Measurements from ENCODE around the gene HEATR3. TPM values are rescaled to one million over a fixed set of nuclear protein-coding genes. Genes with fewer than 3 reads are reported as not detected.
"Not testable (repeated sequence)": the region's sequence is repeated elsewhere in the genome, so short reads cannot be mapped to it uniquely, and the experiment has no call there.

HEATR3 gene
- total RNA-seq, 1 experiment from 2014 or later: 45.1 TPM

GRCh38 chr16:50096791-50097190 is 31.0 kb downstream of the HEATR3 start:
- peak in 1 of 2 experiments; percentile 14 for DNase-seq (ENCODE audit: low read depth in 1 of 2, low spot score in 2 of 2)
- Histone ChIP-seq H3K27ac (no peak overlapping the region), H3K9me3 (replicated peaks) (no peaks in the 10 kb centered on the region), H3K36me3 (peaks cover 45% of the 10 kb centered on the region), H3K4me3 (no peak overlapping the region), H3K27me3 (replicated peaks) (no peaks in the 10 kb centered on the region), H3K4me1 (replicated peaks) (peaks cover 5% of the 10 kb centered on the region)

- DNase-seq (ENCODE audit: low read depth in 1 of 2, low spot score in 2 of 2): no peak
- Histone ChIP-seq H3K27me3 (replicated peaks) (no peaks in the 10 kb centered on the region), H3K36me3 (peaks cover 55% of the 10 kb centered on the region), H3K4me3 (no peak overlapping the region), H3K27ac (no peak overlapping the region), H3K9me3 (replicated peaks) (no peaks in the 10 kb centered on the region), H3K4me1 (replicated peaks) (peaks cover 8% of the 10 kb centered on the region)
Observed at GRCh38 chr16:50099957-50100648, 34.3 kb downstream of the HEATR3 start.

DNA sequence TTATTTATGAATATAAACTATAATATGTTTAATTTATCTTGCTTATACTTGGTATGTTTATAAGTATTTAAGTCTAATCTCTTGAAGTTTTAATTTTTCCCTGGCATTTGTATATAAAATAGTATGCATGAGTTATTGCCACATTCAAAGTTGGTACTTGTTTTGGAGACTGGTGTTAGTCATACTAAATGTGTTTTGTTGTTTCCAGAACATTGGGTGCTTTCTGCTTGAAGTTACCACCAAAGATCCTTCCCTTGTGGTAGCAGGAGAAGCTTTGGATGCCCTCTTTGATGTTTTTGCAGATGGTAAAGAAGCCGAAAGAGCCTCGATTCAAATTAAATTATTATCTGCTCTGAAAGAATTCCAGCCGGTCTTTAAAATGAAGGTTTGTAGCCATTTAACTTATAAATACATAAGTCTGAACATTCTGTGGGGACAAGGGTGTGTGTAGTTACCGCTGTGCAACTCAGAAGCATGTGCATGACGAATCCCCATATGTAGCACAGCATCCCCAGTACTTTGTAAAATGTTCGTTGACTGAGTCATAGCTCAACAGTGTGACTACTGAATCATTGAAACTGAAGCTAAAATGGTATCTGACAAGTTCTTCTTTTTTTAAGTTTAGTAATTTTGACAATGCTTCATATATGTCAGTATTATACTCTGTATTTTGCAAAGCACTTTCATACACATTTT is 36.4 kb downstream of the HEATR3 start:
- no peak for DNase-seq (ENCODE audit: low read depth in 1 of 2, low spot score in 2 of 2)
- H3K27me3 ChIP-seq (replicated peaks): no peaks in the 10 kb centered on the region
- no peaks in the 10 kb centered on the region for H3K9me3 ChIP-seq (replicated peaks)
- H3K4me1 ChIP-seq (replicated peaks): peaks cover 4% of the 10 kb centered on the region; the same call in 1 of the 2 replicates
- H3K27ac ChIP-seq: peak overlapping the region; percentile 26; the same call in 1 of the 2 replicates
- no peak overlapping the region for H3K4me3 ChIP-seq
- H3K36me3 ChIP-seq: peaks cover 59% of the 10 kb centered on the region

DNA sequence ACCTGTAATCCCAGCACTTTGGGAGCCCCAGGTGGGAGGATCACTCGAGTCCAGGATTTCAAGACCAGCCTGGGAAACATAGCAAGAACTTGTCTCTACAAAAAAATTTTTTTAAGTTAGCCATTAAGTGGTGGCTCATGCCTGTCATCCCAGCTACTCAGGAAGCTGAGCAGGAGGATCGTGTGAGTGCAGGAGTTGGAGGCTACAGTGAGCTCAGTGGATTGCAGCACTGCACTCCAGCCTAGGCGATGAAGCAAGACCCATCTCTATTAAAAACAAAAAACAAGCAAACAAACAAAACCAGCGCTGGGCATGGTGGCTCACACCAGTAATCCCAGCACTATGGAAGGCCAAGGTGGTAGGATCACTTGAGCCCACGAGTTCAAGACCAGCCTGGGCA is 38.0 kb downstream of the HEATR3 start:
- Histone ChIP-seq H3K36me3 (peaks cover 56% of the 10 kb centered on the region), H3K4me3 (no peak overlapping the region), H3K27ac (no peak overlapping the region), H3K4me1 (replicated peaks) (peaks cover 4% of the 10 kb centered on the region; the same call in 1 of the 2 replicates), H3K27me3 (replicated peaks) (no peaks in the 10 kb centered on the region), H3K9me3 (replicated peaks) (no peaks in the 10 kb centered on the region)
- DNase-seq (ENCODE audit: low read depth in 1 of 2, low spot score in 2 of 2): no peak

- Histone ChIP-seq H3K36me3 (no peaks in the 10 kb centered on the region), H3K4me1 (replicated peaks) (peaks cover 5% of the 10 kb centered on the region; the same call in 1 of the 2 replicates), H3K9me3 (replicated peaks) (no peaks in the 10 kb centered on the region), H3K27me3 (replicated peaks) (no peaks in the 10 kb centered on the region), H3K27ac (no peak overlapping the region), H3K4me3 (no peak overlapping the region)
- DNase-seq (ENCODE audit: low read depth in 1 of 2, low spot score in 2 of 2): no peak
Observed at GRCh38 chr16:50114357-50115129, 48.8 kb downstream of the HEATR3 start.

- Histone ChIP-seq H3K27ac (no peak overlapping the region), H3K27me3 (replicated peaks) (peaks cover 3% of the 10 kb centered on the region; the same call in 1 of the 2 replicates), H3K36me3 (no peaks in the 10 kb centered on the region), H3K4me1 (replicated peaks) (peaks cover 5% of the 10 kb centered on the region; the same call in 1 of the 2 replicates), H3K9me3 (replicated peaks) (no peaks in the 10 kb centered on the region; the same call in 1 of the 2 replicates), H3K4me3 (no peak overlapping the region)
- DNase-seq (ENCODE audit: low read depth in 1 of 2, low spot score in 2 of 2): no peak
Observed at GRCh38 chr16:50120711-50121110, 54.9 kb downstream of the HEATR3 start.

DNA sequence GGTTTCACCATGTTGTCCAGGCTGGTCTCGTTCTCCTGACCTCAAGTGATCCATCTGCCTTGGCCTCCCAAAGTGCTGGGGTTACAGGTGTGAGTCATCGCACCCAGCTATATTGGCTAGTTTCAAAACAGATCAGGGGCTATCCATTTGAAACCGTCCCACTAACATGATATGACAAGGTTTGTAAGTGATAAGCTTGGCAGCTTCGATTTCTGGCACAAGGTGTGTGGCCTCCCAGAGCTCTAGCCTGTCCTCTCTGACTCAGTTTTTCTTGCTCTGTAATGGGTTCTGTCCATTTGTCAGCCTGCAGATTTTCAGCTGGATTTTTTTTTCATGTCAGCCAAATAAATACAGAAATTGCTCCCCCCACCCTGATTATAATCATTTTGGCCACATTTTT is 55.5 kb downstream of the HEATR3 start:
- DNase-seq (ENCODE audit: low read depth in 1 of 2, low spot score in 2 of 2): no peak
- Histone ChIP-seq H3K9me3 (replicated peaks) (no peaks in the 10 kb centered on the region; the same call in 1 of the 2 replicates), H3K27ac (no peak overlapping the region), H3K4me3 (no peak overlapping the region), H3K27me3 (replicated peaks) (peaks cover 3% of the 10 kb centered on the region; the same call in 1 of the 2 replicates), H3K36me3 (no peaks in the 10 kb centered on the region), H3K4me1 (replicated peaks) (peaks cover 5% of the 10 kb centered on the region; the same call in 1 of the 2 replicates)

DNA sequence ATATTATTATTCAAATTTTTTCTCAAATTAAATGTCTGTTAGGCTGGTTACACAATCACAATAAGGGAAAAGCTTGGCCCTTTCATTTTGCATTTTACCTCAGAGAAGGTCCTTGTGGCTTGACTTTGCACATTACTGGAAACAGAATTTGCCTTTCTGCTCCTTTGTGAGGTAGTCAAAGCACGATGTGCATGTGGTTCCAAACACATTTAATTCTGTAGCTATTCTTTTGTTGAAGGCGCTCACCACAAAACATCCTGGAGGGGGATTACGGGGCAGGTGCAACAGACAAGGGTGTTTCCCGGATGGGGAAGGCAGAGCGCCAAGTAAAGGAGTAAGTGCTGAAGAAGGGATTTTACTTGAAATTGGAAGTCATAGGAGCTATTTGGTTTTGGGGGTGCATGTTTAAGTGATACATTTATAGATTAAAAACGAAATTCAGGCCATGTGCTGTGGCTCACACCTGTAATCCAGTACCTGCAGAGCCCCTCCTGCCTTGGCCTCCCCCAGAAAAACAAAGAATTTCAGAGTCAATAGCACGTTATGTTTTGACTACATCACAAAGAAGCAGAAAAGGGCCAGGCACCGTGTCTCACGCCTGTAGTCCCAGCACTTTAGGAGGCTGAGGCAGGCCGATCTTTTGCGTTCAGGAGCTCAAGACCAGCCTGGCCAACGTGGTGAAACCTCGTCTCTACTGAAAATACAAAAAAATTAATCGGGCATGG is 56.1 kb downstream of the HEATR3 start:
- H3K36me3 ChIP-seq: no peaks in the 10 kb centered on the region
- H3K4me3 ChIP-seq: no peak overlapping the region
- DNase-seq (ENCODE audit: low read depth in 1 of 2, low spot score in 2 of 2): no peak

DNA sequence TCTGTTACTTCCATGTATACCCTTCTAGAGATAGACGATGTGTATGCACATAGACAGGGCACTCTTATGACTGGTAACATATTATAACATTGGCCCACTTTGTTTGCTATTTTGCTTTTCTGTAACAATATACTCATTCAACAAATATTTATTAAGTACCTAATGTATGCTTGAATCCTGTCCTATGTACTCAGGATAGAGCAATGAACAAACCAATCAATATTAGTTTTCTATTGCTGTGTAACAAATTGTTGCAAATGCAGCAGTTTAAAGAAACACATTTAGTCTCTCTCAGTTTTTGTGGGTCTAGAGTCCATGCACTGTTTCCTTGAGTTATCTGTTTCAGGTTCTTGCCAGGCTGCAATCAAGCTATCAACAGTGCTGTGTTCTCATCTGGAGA is 57.6 kb downstream of the HEATR3 start:
- Histone ChIP-seq H3K36me3 (no peaks in the 10 kb centered on the region), H3K27ac (no peak overlapping the region), H3K4me3 (no peak overlapping the region), H3K4me1 (replicated peaks) (no peaks in the 10 kb centered on the region), H3K9me3 (replicated peaks) (no peaks in the 10 kb centered on the region; the same call in 1 of the 2 replicates), H3K27me3 (replicated peaks) (peaks cover 3% of the 10 kb centered on the region; the same call in 1 of the 2 replicates)
- DNase-seq (ENCODE audit: low read depth in 1 of 2, low spot score in 2 of 2): no peak

More for the DNA sequence above, 56.1 kb downstream of the HEATR3 start:
- H3K27me3 ChIP-seq (replicated peaks): peaks cover 3% of the 10 kb centered on the region; the same call in 1 of the 2 replicates
- H3K27ac ChIP-seq: no peak overlapping the region
- peaks cover 5% of the 10 kb centered on the region; the same call in 1 of the 2 replicates for H3K4me1 ChIP-seq (replicated peaks)
- no peaks in the 10 kb centered on the region; the same call in 1 of the 2 replicates for H3K9me3 ChIP-seq (replicated peaks)

DNA sequence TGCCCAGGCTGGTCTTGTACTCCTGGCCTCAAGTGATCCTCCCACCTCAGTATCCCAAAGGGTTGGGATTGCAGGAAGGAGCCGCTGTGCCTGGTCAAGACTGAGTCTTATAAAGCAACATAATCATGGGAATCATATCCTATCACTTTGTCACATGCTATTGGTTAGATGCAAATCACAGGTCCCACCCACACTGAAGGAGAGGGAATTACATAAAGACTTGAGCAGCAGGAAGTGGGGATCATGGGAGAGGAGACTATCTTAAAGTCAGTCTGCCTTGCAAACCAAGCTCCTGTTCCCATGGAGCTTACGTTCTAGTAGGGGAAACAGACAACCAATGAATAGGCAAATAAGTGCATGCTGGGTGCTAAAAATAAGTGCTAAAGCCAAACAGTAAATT is 59.0 kb downstream of the HEATR3 start:
- Histone ChIP-seq H3K36me3 (no peaks in the 10 kb centered on the region), H3K9me3 (replicated peaks) (no peaks in the 10 kb centered on the region; the same call in 1 of the 2 replicates), H3K4me1 (replicated peaks) (no peaks in the 10 kb centered on the region), H3K4me3 (no peak overlapping the region), H3K27ac (no peak overlapping the region), H3K27me3 (replicated peaks) (peaks cover 3% of the 10 kb centered on the region; the same call in 1 of the 2 replicates)
- DNase-seq (ENCODE audit: low read depth in 1 of 2, low spot score in 2 of 2): no peak

GRCh38 chr16:50126183-50126582 is 60.4 kb downstream of the HEATR3 start:
- Histone ChIP-seq H3K9me3 (replicated peaks) (no peaks in the 10 kb centered on the region; the same call in 1 of the 2 replicates), H3K27me3 (replicated peaks) (peaks cover 3% of the 10 kb centered on the region; the same call in 1 of the 2 replicates), H3K36me3 (no peaks in the 10 kb centered on the region), H3K27ac (no peak overlapping the region), H3K4me1 (replicated peaks) (no peaks in the 10 kb centered on the region), H3K4me3 (no peak overlapping the region)
- no peak for DNase-seq (ENCODE audit: low read depth in 1 of 2, low spot score in 2 of 2)

GRCh38 chr16:50132571-50132970 is 66.8 kb downstream of the HEATR3 start:
- not testable (repeated sequence) for H3K9me3 ChIP-seq (replicated peaks); H3K36me3 ChIP-seq; DNase-seq (ENCODE audit: low read depth in 1 of 2, low spot score in 2 of 2); H3K27ac ChIP-seq; H3K4me3 ChIP-seq; H3K27me3 ChIP-seq (replicated peaks); H3K4me1 ChIP-seq (replicated peaks)

GRCh38 chr16:50133214-50133613 is 67.4 kb downstream of the HEATR3 start:
- no peaks in the 10 kb centered on the region for H3K27me3 ChIP-seq (replicated peaks)
- no peak overlapping the region for H3K27ac ChIP-seq
- H3K4me3 ChIP-seq: no peak overlapping the region
- DNase-seq (ENCODE audit: low read depth in 1 of 2, low spot score in 2 of 2): no peak
- no peaks in the 10 kb centered on the region for H3K36me3 ChIP-seq
- no peaks in the 10 kb centered on the region for H3K9me3 ChIP-seq (replicated peaks)
- no peaks in the 10 kb centered on the region for H3K4me1 ChIP-seq (replicated peaks)
